HG03575 (cell line): ENCODE measurements around the gene ZNF284.

Experiments
- ATAC-seq: cut with Tn5 transposase; IDR thresholded peaks from one replicate; pipeline ENCODE4 v1.9.1; 2021; ENCODE audit not compliant: unreplicated experiment, insufficient number of reproducible peaks, low FRiP score; ENCODE audit errors: extremely low read depth

Gene ZNF284

DNA sequence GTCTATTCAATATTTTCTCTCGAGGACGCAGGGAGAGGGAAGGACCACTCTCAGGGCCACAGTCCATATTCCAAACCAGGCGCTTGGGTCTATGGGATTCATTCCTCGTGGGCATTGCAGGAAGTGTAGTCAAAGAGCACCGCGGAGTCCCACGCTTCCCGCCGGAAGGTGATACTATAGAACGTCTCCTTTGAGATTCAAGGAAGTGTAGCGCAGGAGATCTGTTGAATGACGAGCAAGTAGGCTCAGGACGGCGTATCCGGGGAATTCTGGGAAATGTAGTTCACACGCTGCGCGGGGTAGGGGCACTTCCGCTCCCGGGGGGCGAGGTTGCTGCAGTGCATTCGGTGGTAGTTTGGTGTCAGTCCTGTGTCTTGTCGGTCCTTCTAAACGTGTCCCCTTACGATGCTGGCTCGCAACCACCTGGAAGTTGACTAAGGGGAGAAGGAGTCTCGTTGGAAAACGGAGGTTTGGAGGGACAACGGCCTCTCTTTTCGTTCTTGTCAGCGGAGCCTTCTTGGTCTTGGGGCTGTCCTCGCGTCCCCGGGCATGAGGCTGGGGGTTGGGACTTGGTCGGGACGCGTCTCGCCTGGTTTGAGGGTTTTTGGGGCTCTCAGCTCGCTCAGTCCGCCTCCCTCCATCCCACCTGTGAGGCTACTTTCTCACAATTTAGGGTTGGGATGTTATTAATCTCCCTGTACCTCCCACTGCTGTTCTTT lies at the start of gene ZNF284:
TSS of gene ZNF284 (plus strand) at position 336 of the 719 bp plus-strand sequence. CDS start 4,231 bp downstream, outside the sequence.
- peak; percentile 73 for ATAC-seq

DNA sequence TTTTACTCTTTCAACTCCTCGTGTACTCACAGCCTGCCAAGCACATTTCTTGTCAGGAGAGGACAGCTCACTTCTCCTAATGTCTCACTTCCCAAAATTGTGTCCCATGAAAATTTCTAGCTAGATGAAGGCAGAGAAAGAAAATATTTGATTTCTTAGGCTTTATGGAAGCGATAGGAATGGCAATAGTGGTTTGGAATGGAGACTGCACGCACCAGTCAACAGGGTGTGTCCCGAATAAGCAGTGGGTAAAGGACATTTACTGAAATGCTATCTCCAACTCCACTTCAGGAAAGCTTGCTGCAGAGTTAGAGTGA lies 47.1 kb upstream of the ZNF284 start:
- ATAC-seq = no peak

DNA sequence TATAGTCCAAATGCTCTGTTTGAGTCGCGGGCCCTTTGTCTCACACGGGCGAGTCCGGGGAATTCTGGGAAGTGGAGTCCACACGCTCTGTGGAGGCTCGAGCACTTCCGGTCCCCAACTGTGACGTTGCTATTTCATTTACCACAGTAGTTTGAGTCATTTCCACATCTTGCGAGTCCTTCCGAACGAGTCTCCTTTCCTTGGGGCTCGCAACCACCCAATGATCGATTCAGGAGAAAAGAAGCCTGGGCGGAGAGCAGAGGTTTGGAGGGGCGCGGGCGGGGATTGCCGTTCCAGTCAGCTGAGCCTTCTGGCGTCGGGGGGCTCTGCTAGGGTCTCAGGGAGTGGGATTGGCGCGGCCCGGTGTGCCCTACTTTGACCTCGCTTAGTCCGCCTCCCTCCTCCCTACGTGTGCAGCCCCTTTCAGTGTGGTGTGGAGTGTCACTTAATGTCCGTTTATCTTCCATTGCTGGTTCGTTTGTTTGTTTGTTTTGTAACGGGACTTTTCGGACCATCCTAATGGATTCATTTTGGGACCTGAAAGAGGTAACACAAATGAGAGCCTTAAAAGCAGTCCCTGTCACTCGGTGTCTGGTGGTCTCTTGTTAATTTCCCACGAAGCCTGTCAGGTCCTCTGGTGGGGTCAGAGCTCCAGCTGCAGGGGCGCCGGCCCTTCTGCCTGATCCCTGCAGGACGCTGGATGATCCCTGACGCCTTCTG lies 46.6 kb upstream of the ZNF284 start, which contains the start of gene ZNF222:
TSS of gene ZNF222 (plus strand) at position 163 of the 720 bp plus-strand sequence. CDS start at position 221, 58 bp downstream.
- no peak for ATAC-seq

DNA sequence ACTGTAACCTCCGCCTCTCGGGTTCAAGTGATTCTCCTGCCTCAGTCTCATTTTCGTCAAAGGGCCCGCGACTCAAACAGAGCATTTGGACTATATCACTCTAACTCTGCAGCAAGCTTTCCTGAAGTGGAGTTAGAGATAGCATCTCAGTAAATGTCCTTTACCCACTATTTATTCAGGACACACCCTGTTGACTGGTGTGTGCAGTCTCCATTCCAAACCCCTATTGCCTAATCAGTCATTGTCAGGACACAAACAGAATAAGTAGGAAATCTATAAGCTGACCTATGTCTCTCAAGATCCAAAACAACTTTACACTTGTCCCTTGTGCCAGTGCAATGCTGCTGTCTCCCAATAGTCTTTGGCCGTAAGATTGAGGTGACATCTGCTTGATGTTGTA lies 45.3 kb upstream of the ZNF284 start:
- no peak for ATAC-seq

DNA sequence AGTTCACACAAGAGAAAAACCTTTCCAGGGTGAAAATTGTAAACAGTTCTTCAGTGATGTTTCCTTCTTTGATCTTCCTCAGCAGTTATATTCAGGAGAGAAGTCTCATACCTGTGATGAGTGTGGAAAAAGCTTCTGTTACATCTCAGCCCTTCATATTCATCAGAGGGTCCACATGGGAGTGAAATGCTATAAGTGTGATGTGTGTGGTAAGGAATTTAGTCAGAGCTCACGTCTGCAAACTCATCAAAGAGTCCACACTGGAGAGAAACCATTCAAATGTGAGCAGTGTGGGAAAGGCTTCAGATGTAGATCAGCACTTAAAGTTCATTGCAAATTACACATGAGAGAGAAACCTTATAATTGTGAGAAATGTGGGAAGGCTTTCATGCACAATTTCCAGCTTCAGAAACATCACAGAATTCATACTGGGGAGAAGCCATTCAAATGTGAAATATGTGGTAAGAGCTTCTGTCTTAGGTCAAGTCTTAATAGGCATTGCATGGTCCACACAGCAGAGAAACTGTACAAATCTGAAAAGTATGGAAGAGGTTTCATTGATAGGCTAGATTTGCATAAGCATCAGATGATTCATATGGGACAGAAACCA lies 39.9 kb upstream of the ZNF284 start:
- ATAC-seq = no peak

DNA sequence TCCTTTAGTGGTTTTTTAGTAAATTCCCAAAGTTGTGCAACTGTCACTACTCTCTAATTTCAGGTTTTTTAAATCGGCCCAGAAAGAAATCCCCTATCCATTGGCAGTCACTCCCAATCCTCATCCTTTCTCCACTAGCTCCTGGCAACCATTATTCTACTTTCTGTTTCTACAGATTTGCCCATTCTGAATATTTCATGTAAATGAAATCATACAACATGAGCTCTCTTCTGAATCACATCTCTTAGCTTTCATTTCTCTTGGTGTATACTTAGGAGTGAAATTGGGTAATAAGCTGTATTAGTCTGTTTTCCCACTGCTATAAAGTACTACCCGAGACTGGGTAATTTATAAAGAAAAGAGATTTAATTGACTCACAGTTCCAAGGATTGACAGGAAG lies 29.8 kb upstream of the ZNF284 start:
- ATAC-seq = no peak

DNA sequence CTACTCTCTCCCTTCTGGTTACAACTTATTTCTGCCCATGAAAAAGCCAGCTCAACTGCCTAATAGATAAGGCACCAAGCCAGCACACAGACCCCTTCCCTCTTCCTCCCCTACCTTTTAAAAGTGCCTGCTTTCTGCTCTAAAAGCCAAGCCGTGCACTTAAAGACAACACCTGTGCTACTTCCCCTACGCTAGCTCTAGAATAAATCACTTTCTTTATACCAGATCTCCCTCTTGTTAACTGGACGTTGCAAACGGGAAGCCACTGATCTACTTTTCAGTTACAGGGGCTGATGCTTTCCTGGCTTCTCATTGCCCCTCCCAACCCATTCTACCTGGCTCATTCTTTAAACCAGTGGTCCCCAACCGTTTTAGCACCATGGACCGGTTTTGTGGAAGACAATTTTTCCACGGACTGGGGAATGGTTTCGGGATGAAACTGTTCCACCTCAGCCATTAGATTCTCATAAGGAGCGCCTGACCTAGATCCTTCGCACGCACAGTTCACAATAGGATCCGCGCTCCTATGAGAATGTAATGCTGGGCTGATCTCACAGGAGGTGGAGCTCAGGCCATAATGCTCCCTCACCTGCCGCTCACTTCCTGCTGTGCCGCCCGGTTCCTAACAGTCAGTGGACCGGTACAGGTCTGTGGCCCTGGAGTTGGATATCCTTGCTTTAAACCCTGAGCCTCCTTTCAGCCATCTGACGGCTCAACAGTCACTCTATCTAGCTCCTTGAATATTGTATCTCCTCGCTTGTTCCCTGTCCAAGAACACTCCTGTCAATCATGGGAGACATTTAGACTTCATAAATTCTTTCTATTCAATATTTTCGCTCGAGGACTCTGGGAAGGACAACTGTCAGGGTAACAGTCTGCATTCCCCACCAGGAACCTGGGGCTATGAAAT lies 21.0 kb upstream of the ZNF284 start:
- no peak for ATAC-seq

DNA sequence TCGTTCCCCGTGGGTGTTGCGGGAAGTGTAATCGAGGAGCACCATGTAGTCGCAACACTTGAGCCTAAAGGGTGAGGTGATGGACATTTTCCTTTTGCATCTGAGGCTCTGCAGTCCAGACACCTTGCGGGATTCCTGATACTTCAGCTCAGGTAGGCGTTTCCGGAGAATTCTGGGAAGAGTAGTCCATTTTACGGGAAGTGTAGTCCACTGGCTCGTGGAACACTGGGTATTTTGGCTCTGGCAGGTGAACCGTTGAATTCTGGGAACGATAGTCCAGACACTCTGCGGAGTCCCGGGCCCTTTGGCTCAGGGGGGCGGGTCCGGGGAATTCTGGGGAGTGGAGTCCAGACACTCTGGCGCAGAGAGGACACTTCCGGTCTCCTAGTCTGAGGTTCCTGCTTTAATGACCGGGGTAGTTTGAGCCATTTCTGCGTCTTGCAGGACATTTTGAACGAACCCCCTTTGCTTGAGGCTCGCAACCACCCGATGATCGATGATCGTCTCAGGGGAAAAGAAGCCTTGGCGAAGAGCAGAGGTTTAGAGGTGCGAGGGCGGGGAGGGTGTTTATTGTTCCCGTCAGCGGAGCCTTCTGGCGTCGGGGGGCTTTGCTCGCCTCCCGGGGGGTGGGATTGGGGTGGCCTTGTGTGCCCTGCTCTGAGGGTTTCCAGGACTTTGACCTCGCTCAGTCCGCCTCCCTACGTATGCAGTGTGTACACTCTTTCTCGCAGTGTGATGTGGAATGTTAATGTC lies 20.1 kb upstream of the ZNF284 start, which contains the start of gene ZNF223:
TSS of gene ZNF223 (plus strand) at position 387 of the 753 bp plus-strand sequence. CDS start 3,141 bp downstream, outside the sequence.
- ATAC-seq = no peak

DNA sequence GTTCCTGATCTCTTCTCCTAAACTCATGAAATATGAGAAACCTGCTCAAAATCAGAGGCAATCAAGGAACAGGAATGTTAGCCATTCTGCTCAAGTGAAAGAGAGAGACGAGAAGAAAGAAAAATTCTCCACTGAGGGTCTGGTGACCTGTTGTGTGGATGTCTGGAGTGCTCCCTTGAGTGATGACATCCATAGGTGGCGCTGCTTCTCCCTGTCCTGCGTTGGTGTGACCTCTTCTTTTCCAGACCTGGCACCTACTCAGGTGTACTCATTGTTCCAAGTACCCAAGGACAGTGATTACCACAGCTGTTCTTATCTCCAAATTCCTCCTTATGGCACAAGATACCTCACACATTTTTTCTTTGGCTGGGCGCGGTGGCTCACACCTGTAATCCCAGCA lies 16.1 kb upstream of the ZNF284 start:
- ATAC-seq = no peak

DNA sequence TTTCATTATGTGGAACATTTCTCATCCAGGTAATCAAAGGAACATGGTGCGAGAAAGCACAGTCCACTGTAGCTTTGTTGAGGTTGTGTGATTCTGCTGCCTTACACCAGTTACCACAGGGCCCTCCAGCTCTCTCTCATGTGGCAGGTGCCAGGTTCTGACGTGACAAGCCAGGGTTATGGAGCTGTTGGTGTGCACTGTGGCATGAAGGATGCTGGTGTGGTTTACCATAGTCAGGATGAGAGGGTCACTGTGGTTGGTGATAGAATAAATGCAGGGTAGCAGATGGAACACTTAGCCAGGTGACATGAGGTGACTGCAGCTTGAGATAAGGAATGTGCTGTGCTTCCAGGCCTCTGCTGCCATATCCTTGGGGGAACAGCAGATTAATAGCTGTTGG lies 12.7 kb upstream of the ZNF284 start:
- no peak for ATAC-seq

DNA sequence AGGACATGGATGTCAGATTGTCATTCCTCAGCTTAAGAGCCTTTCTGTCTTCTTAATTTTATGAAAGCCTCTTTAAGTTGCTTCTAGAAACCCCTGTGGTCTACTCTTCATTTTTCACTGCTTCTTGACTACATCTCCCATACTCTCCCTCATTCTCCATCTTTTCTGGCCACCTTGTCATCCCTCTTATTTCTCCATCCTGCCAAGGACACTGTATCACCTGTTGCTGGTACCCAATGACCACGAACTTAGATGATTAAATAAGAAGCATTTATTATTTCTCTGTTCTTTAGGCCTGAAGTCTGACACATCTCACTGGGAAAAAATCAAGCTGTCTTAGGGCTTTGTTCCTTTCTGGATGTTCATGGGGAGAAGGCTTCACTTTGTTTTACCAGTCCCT lies 10.9 kb upstream of the ZNF284 start:
- ATAC-seq = no peak

DNA sequence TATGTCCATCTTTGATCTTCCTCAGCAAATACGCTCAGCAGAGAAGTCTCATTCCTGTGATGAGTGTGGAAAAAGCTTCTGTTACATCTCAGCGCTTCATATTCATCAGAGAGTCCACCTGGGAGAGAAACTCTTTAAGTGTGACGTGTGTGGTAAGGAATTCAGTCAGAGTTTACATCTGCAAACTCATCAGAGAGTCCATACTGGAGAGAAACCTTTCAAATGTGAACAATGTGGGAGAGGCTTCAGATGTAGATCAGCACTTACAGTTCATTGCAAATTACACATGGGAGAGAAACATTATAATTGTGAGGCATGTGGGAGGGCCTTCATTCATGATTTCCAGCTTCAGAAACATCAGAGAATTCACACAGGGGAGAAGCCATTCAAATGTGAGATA lies 5.7 kb upstream of the ZNF284 start:
- ATAC-seq = no peak

DNA sequence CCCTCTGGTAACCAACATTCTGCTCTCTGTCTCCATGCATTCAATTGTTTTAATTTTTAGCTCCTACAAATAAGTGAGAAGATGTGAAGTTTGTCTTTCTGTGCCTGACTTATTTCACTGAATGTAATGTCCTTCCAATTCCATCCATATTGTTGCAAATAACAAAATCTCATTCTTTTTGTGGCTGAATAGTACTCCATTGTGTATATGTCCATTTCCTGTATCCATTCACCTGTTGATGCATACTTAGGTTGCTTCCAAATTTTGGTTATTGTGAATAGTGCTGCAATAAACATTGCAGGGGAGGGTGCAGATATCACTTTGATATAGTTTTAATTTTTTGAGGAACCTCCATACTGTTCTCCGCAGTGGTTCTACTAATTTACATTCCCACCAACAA lies 2.5 kb upstream of the ZNF284 start:
- ATAC-seq = no peak

DNA sequence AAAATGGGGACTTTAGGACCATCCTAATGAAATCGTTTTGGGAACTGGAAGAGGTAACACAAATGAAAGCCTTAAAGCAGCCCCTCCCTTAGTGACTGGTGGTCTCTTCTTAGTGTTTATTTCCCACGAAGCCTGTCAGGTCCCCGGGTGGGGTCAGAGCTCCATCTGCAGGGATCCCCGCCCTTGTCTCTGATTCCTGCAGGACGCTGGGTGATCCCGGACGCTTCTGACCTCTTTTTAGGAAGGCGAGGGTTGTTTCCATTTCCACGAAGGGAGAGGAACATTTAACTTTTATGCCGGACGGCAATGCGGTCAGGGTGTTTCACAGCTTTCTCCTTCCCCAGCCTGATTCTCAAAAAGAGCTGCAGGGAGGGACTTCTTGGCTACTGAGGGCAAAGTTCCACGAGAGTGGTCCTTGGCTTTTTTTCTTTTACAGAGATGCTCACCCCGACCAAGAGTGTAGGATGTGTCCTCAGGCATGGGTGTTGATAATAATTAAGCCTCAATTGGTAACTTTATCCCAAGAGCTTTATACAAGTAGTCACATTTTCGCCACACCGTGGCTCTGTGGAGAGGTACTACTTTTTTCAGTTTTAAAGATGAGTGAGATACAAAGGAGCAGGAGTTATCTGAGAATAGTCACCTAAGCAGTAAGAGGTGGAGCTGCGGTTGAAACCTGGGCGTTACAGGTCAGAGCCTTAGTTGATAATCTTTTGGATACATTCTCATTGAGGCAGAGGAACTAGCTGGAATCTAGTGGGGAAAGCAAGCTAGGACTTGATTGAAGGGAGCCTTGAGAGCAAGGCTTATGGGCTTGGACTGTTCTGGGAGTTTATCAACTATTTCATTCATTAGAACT lies 813 bp downstream of the ZNF284 start:
- no peak for ATAC-seq

DNA sequence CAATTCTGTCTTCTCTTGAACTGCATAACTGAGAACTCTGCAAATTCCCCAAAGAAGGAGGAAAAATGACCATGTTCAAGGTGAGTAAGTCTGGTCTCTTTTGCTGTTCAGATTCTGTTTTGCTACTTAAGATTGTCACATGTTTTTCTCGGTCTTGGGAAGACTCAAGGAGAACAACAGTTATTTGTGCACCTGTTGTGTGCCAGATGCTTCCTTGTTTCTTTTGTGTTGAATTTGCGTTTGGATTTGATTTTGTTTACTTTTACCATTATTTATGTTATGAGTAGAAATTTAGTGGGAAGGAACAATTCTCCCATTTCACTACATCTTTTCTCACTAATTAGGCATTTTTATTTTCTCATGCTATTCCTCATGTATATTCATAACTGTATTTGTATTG lies 4.4 kb downstream of the ZNF284 start:
- ATAC-seq = no peak

DNA sequence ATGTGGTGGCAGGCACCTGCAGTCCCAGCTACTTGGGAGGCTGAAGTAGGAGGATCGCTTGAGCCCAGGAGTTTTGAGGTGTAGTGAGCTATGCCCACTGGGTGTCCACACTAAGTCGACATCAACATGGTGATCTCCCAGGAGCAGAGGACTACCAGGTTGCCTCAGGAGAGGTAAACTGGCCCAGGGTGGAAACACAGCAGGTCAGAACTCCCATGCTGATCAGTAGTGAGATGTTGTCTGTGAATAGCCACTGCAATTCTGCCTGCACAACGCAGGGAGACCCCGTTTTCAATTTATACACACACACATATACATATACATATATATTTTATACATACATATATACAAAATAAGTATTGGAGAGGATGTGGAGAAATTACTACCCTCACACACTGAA lies 20.1 kb downstream of the ZNF284 start:
- no peak for ATAC-seq

DNA sequence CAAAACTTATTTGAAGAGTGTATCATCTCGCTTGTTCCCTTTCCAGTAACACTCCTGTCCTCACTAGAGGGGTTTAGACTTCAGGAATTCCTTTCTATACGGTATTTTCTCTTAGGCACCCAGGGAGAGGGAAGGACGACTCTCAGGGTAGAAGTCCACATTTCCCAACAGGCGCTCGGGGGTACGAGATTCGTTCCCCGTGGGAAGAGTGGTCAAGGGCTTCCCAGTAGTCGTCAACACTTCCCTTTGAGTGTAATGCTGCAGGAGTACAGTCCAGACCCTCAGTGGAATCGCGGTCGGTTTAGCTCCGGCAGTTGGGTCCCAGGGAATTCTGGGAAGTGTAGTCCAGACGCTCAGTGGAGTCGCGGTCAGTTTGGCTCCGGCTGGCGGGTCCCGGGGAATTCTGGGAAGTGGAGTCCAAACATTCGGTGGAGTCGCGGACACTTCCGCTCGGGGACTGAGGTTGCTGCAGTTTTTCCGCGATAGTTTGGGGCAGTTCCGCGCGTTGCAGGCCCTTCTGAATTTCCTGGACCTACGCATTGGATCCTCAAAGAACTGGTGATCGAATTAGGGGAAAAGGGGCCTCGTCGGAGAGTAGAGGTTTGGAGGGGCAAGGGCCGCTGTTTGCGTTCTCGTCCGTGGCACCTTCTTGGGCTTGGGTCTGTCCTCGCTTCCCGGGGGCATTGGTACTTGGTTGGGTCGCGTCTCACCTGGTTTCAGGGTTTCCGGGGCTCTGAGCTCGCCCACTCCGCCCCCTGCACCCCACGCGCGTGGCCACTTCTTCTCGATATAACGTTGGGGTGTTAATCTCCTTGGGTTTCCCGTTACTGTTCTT lies 22.2 kb downstream of the ZNF284 start, which contains the start of gene ZNF224:
TSS of gene ZNF224 (plus strand) at position 431 of the 835 bp plus-strand sequence. CDS start 3,513 bp downstream, outside the sequence.
- no peak for ATAC-seq
